GM23338 (cell line): ENCODE results near the gene CS.

Experiments
- CREB1 ChIP-seq: fragments of 250-450 bp; sonication (Bioruptor Pico); IDR thresholded peaks from 2 replicates; pipeline ENCODE4 v1.5.0; 2020; ENCODE audit warnings: low read depth, mild to moderate bottlenecking, moderate library complexity
- CTCF ChIP-seq, 2 experiments: fragments of 200-600 bp in 1 of 2; sonication (generic) in 1 of 2; conservative IDR thresholded peaks; 2 replicates each; pipeline versions ENCODE4 v1.5.1 to v1.6.1; 2016 to 2017; ENCODE audit warnings: antibody characterized with exemption in 2 of 2, low read depth in 2 of 2, mild to moderate bottlenecking in 2 of 2, moderate library complexity in 1 of 2
- ETS1 ChIP-seq: IDR thresholded peaks from 2 replicates; pipeline ENCODE4 v1.6.1; 2016; ENCODE audit warnings: antibody characterized with exemption
- EZH2 ChIP-seq: fragments of 200-600 bp; sonication (generic); IDR thresholded peaks from one replicate; pipeline ENCODE4 v1.8.0; 2017; ENCODE audit warnings: antibody characterized with exemption, mild to moderate bottlenecking, low read depth; ENCODE audit not compliant: unreplicated experiment
- EZH2phosphoT487 ChIP-seq: fragments of 200-600 bp; sonication (generic); IDR thresholded peaks from one replicate; pipeline ENCODE4 v1.8.1; 2018; ENCODE audit warnings: antibody characterized with exemption; ENCODE audit not compliant: unreplicated experiment
- JUNB ChIP-seq: IDR thresholded peaks from one replicate; pipeline ENCODE4 v1.6.1; 2016; ENCODE audit warnings: antibody characterized with exemption; ENCODE audit not compliant: unreplicated experiment
- POLR2AphosphoS5 ChIP-seq: IDR thresholded peaks from 2 replicates; pipeline ENCODE4 v1.6.1; 2016; ENCODE audit warnings: antibody characterized with exemption, low read depth
- REST ChIP-seq: IDR thresholded peaks from one replicate; pipeline ENCODE4 v1.6.1; 2018; ENCODE audit warnings: antibody characterized with exemption; ENCODE audit not compliant: unreplicated experiment
- STAT1 ChIP-seq: IDR thresholded peaks from one replicate; pipeline ENCODE4 v1.6.1; 2016; ENCODE audit warnings: antibody characterized with exemption; ENCODE audit not compliant: unreplicated experiment
- ZNF114 ChIP-seq: fragments of 250-450 bp; sonication (Bioruptor Pico); IDR thresholded peaks from 2 replicates; pipeline ENCODE4 v1.5.0; 2020; ENCODE audit warnings: mild to moderate bottlenecking, moderate library complexity
- ZNF331 ChIP-seq: fragments of 250-450 bp; sonication (Bioruptor Pico); IDR thresholded peaks from 2 replicates; pipeline ENCODE4 v1.5.0; 2020; ENCODE audit warnings: low read depth, mild to moderate bottlenecking, moderate library complexity
- ZNF462 ChIP-seq: fragments of 250-450 bp; sonication (Bioruptor Pico); IDR thresholded peaks from 2 replicates; pipeline ENCODE4 v1.5.0; 2020; ENCODE audit warnings: mild to moderate bottlenecking, moderate library complexity

- TF ChIP-seq CTCF (conservative IDR thresholded peaks at IDR 0.05; ENCODE audit: low read depth in 2 of 2) (no peak), CREB1 (CRISPR knock-in tag) (no peak), POLR2AphosphoS5 (no peak), EZH2 (no peak), EZH2phosphoT487 (no peak), ZNF331 (CRISPR knock-in tag) (no peak), ETS1 (no peak), REST (no peak), JUNB (no peak), STAT1 (no peak), ZNF462 (CRISPR knock-in tag) (no peak), ZNF114 (CRISPR knock-in tag) (no peak)
These were observed 24.1 kb upstream of the CS start for GRCh38 chr12:56324206-56324605.
